Muscle layer of duodenum (tissue), 2 donors: ENCODE measurements around the gene PTPRT.

ENCODE experiments used
- H3K27ac ChIP-seq: one replicate; pipeline ENCODE4 v1.7.0; 2013; ENCODE audit warnings: mild to moderate bottlenecking, low read length
- H3K27me3 ChIP-seq: one replicate; pipeline ENCODE4 v1.7.0; 2013; ENCODE audit warnings: low read depth, mild to moderate bottlenecking, control low read depth, low read length
- H3K36me3 ChIP-seq, 2 donors: one replicate each; pipeline ENCODE4 v1.7.0; 2013; ENCODE audit warnings: low read length in 2 of 2, control low read depth in 1 of 2, mild to moderate bottlenecking in 1 of 2; ENCODE audit not compliant: insufficient read depth in 2 of 2, control insufficient read depth in 1 of 2
- H3K4me1 ChIP-seq, 2 donors: one replicate each; pipeline ENCODE4 v1.7.0; 2013; ENCODE audit warnings: low read length in 2 of 2, mild to moderate bottlenecking in 2 of 2, control low read depth in 1 of 2, moderate library complexity in 1 of 2; ENCODE audit not compliant: insufficient read depth in 2 of 2, control insufficient read depth in 1 of 2
- H3K4me3 ChIP-seq, 2 donors: one replicate each; pipeline ENCODE4 v1.7.0; 2013; ENCODE audit warnings: low read length in 2 of 2, low read depth in 1 of 2, mild to moderate bottlenecking in 1 of 2
- H3K9me3 ChIP-seq, 2 donors: one replicate each; pipeline ENCODE4 v1.7.0; 2013; ENCODE audit warnings: low read length in 2 of 2, control low read depth in 1 of 2, mild to moderate bottlenecking in 1 of 2; ENCODE audit not compliant: control insufficient read depth in 1 of 2
- donor health status: healthy.

PTPRT gene

DNA sequence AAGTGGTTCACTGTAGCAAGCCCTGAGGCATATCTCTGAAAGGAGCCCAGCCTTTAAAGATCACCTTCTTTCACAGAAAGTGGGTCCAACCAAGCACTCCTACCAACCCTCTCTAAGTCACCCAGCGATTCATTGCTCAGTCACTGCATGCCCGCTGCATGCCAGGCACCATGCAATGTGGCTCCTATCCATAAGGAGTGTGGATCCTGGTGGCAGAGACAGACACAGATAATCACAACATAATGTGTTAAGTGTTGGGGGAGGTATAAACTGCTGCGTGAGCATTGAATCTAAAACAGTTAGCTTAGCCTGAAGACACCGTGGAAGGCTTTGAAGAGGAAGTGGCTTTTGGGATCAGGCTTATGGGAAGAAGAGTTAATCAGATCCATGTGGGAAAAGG is 659.5 kb downstream of the PTPRT start:
- Histone ChIP-seq H3K9me3 (no peaks in the 10 kb centered on the region), H3K27ac (no peak overlapping the region), H3K36me3 (no peaks in the 10 kb centered on the region), H3K4me1 (no peaks in the 10 kb centered on the region), H3K27me3 (no peaks in the 10 kb centered on the region), H3K4me3 (no peak overlapping the region)

DNA sequence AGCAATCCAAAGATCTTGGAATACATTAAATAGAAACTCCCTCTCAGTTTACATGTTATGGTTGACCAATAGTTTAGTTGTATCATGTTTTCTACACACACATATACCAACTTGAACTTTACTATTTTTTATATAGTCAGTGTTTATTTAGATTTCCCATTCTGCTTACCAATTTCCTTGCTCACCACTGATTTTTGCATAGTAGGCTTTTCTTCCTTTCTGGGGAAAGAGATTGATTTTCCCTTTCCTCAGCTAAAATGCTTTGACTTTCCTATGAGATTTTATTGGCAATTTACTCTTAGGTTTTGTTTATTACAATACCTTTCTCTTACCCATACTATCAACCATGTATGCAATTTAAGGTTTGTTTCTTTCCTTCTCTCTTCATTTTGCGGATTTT is 665.6 kb downstream of the PTPRT start:
- H3K9me3 ChIP-seq: no peaks in the 10 kb centered on the region
- H3K36me3 ChIP-seq: no peaks in the 10 kb centered on the region
- H3K27ac ChIP-seq: no peak overlapping the region
- H3K27me3 ChIP-seq: no peaks in the 10 kb centered on the region
- H3K4me3 ChIP-seq: no peak overlapping the region
- no peaks in the 10 kb centered on the region for H3K4me1 ChIP-seq

DNA sequence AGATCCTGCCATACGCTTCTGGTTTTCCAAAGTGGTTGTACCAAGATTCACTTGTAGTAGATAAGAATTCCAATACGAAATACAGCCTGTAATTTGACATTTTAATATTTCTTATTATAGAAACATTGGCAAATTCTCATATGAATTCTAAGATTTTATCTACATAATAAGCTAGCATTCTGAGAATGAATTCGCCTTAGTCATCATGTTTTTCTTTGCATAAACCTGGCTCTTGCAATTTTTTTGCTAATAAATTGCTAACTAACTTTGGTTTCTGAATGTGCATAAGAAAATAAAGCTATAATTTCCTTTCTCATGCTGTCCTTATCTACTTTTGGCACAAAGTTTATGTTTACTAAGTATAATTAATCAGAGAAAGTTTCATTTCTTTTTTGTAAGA is 673.0 kb downstream of the PTPRT start:
- no peak overlapping the region for H3K27ac ChIP-seq
- no peaks in the 10 kb centered on the region for H3K36me3 ChIP-seq
- no peak overlapping the region for H3K4me3 ChIP-seq
- H3K4me1 ChIP-seq: no peaks in the 10 kb centered on the region
- H3K27me3 ChIP-seq: no peaks in the 10 kb centered on the region
- H3K9me3 ChIP-seq: no peaks in the 10 kb centered on the region

DNA sequence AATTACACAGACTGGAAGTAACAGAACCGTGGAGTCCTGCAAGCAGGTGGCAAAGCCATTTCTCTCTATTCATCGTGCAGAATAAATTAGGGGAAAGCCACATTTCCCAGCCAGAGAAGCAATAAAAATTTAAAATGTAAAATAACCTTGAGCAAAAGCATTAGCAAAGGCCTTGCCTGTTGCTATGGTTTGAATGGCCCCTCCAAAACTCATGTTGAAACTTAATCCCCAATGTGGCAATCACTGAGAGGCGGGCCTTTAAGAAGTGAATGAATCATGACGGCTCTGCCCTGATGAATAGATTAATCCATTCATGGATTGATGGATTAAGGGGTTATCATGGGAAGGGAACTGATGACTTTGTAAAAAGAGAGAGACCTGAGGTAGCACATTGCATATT is 679.0 kb downstream of the PTPRT start:
- Histone ChIP-seq H3K4me3 (no peak overlapping the region), H3K27me3 (no peaks in the 10 kb centered on the region), H3K27ac (no peak overlapping the region), H3K9me3 (no peaks in the 10 kb centered on the region), H3K36me3 (no peaks in the 10 kb centered on the region), H3K4me1 (no peaks in the 10 kb centered on the region)

DNA sequence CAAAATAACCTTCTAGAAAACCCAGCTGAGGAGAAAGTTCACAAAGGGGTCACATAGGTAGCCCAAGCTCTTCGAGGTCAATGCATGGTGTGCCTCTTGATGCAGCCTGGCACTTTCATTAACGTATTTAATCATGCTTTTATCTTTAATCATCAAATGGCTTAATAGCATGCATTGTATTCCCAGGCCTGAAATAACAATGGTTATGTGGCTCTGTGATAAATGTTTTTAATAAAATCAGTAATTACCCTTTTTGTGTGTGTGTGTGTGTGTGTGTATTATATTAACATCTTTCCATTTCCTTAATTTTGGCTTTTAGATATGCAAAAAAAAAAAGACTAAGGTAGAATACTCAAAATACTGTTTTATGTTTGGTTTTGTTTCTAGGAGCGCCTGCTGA is 681.8 kb downstream of the PTPRT start:
- no peak overlapping the region for H3K27ac ChIP-seq
- H3K36me3 ChIP-seq: no peaks in the 10 kb centered on the region
- no peaks in the 10 kb centered on the region for H3K4me1 ChIP-seq
- no peaks in the 10 kb centered on the region for H3K9me3 ChIP-seq
- H3K4me3 ChIP-seq: no peak overlapping the region
- H3K27me3 ChIP-seq: no peaks in the 10 kb centered on the region

DNA sequence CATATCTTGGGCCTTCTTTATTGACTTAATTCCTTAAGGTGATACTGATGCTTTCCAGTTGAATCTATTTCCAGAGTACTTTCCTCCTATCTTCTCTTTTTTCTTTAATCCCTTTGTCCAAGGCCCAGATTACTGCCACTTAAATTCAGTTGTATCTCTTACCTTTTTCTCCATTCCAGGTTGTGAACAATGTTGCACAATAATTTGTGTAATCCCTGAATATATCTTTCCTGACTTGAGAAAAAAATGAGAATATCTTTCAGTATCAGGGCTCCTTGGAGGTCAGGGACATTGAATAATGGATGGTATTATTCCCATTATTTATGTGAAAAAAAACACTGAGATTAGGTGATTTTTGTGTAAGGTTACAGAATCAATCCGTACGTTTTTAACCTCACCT is 683.3 kb downstream of the PTPRT start:
- no peaks in the 10 kb centered on the region for H3K36me3 ChIP-seq
- H3K9me3 ChIP-seq: no peaks in the 10 kb centered on the region
- H3K4me1 ChIP-seq: no peaks in the 10 kb centered on the region
- no peak overlapping the region for H3K27ac ChIP-seq
- H3K4me3 ChIP-seq: no peak overlapping the region
- no peaks in the 10 kb centered on the region for H3K27me3 ChIP-seq

DNA sequence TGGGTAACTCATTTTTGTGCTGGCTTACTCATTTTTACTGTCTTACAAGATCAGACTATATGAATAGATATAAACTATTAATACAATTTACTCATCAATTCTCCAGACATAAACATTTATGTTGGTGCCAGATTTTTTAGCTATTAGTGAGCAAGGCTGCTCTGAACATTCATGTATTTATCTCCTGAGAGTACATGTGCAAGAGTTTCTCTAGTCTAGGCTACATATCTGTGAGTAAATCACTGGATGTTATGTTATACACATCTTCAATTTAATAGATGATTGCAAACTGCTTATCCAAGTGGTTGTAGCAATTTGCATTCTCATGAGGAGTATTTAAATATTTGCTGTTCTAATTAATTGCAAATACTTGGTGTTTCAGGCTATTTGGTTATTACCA is 687.1 kb downstream of the PTPRT start:
- Histone ChIP-seq H3K27me3 (no peaks in the 10 kb centered on the region), H3K36me3 (no peaks in the 10 kb centered on the region), H3K4me3 (no peak overlapping the region), H3K4me1 (no peaks in the 10 kb centered on the region), H3K9me3 (no peaks in the 10 kb centered on the region), H3K27ac (no peak overlapping the region)

DNA sequence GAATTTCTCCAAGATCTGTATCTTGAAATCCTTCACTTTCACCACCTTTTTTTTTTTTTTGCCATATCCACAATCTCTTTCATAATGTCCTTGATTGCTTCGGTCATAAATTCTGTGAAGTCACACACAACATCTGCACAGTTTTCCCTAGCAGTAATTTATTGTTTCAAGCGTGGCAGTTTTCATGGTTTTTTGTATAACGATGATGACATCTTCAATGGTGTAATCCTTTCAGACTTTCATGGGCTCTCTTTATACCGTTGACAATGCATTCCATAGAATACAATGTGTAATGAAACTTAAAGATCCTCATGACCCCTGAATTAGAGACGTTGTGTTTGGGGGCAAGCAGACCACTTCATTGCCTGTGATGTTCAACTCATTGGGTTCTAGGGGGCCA is 693.1 kb downstream of the PTPRT start:
- no peak overlapping the region for H3K27ac ChIP-seq

DNA sequence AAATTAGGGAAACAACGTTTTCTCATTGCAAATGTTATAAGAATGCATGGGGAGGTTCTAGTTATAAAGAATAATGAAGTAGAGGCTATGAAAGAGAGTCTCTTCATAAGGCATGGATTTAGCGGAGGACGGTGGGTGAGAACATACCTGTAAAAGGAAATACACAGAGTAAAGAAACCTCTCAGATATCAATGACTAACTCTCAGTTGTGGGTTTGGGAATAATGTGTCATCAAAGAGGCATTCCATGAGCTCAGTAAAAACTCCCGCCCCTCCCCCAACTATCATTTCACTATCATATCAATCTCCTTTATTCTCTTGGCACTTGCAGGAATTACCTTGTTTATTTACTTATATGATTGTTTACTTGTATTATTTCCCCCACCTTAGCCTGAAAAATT is 695.4 kb downstream of the PTPRT start:
- H3K27ac ChIP-seq: no peak overlapping the region
- no peaks in the 10 kb centered on the region for H3K36me3 ChIP-seq
- H3K9me3 ChIP-seq: no peaks in the 10 kb centered on the region
- H3K4me1 ChIP-seq: no peaks in the 10 kb centered on the region
- no peaks in the 10 kb centered on the region for H3K27me3 ChIP-seq
- no peak overlapping the region for H3K4me3 ChIP-seq

More for the DNA sequence above, 693.1 kb downstream of the PTPRT start:
- H3K27me3 ChIP-seq: no peaks in the 10 kb centered on the region
- no peaks in the 10 kb centered on the region for H3K36me3 ChIP-seq
- H3K4me1 ChIP-seq: no peaks in the 10 kb centered on the region
- H3K9me3 ChIP-seq: no peaks in the 10 kb centered on the region
- no peak overlapping the region for H3K4me3 ChIP-seq

DNA sequence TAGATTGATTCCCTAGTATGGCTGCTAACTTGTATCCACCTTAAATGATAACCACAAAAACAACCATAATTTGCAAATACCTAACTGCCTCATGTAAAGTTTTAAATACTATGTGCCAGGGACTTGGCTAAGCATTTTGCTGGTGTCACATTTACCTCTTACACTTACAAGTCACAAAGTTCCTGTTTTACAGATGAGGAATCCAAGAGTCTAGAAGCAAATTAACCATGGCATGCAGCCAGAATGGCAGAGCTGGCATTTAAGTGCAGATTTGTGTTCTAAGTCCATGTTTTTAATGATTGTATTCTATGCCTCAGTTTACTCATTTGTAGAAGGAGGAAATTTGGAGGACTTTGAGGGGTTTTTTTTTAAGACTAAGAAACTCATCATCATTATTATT is 696.7 kb downstream of the PTPRT start:
- Histone ChIP-seq H3K9me3 (no peaks in the 10 kb centered on the region), H3K4me1 (no peaks in the 10 kb centered on the region), H3K27ac (no peak overlapping the region), H3K36me3 (no peaks in the 10 kb centered on the region), H3K27me3 (no peaks in the 10 kb centered on the region), H3K4me3 (no peak overlapping the region)

DNA sequence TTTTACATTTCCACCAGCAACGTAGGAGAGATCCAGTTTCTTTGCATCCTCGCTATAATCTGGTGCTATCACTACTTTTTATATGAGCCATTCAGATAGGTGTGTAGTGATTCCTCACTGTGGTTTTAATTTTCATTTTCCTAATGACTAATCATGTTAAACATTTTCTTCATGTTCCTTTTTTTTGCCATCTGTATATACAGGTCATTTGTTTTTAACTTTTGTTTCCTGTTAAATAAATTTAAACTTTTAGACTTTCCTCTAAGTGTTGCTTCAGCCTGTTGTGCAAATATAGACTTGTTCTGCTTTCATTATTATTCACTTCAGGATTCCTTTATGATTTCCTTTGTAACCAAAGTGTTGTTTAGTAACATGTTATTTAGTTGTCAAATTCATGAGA is 697.4 kb downstream of the PTPRT start:
- no peaks in the 10 kb centered on the region for H3K27me3 ChIP-seq
- no peaks in the 10 kb centered on the region for H3K36me3 ChIP-seq
- no peaks in the 10 kb centered on the region for H3K9me3 ChIP-seq
- H3K27ac ChIP-seq: no peak overlapping the region
- H3K4me3 ChIP-seq: no peak overlapping the region
- no peaks in the 10 kb centered on the region for H3K4me1 ChIP-seq

DNA sequence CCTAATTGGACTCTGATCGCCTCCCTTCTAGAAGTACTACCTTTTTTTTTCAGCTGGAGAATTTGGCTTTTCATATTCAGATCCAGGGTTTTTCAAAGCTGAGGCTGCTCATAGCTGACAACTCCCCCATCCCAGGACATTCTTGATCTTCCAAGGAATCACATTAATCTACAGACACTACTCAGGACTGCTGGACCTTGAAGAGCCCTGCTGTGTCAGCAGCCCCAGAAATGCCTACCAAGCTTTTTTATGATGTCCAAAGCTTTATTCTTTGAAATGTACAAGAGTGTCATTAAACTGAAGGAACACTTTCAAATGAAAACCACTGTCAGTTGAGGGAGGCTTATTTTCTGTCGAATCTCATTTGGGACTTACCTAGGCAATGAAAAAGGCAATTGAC is 704.1 kb downstream of the PTPRT start:
- no peaks in the 10 kb centered on the region for H3K27me3 ChIP-seq
- H3K36me3 ChIP-seq: no peaks in the 10 kb centered on the region
- H3K4me3 ChIP-seq: no peak overlapping the region
- no peaks in the 10 kb centered on the region for H3K4me1 ChIP-seq
- no peak overlapping the region for H3K27ac ChIP-seq
- no peaks in the 10 kb centered on the region for H3K9me3 ChIP-seq
